MM.1S (cell line): ENCODE results near the gene TANK.

Experiments
- DNase-seq: peaks from one replicate; pipeline ENCODE4 v3.0.0-alpha.2; 2015
- H2AFZ ChIP-seq: fragments of 300-600 bp; sonication (generic); 2 replicates; pipeline ENCODE4 v1.6.0; 2016; ENCODE audit warnings: antibody characterized with exemption, low read length
- H3F3A ChIP-seq: fragments of 300-600 bp; sonication (generic); 2 replicates; pipeline ENCODE4 v1.6.1; 2016; ENCODE audit warnings: mild to moderate bottlenecking, antibody characterized with exemption, low read length, moderate library complexity, mixed read lengths; ENCODE audit not compliant: insufficient read depth
- H3K27ac ChIP-seq: fragments of 300-600 bp; sonication (generic); 2 replicates; pipeline ENCODE4 v1.5.1; 2016; ENCODE audit warnings: mild to moderate bottlenecking, low read length
- H3K27me3 ChIP-seq: fragments of 300-600 bp; sonication (generic); replicated peaks from 2 replicates; pipeline ENCODE4 v1.6.0; 2016; ENCODE audit warnings: low read length; ENCODE audit not compliant: insufficient read depth
- H3K36me3 ChIP-seq: fragments of 300-600 bp; sonication (generic); replicated peaks from 2 replicates; pipeline ENCODE4 v1.6.1; 2016; ENCODE audit warnings: mild to moderate bottlenecking, low read length, mixed read lengths; ENCODE audit not compliant: insufficient read depth
- H3K4me1 ChIP-seq: fragments of 300-600 bp; sonication (generic); 2 replicates; pipeline ENCODE4 v1.6.1; 2016; ENCODE audit warnings: low read length, mixed read lengths
- H3K4me2 ChIP-seq: fragments of 300-600 bp; sonication (generic); 2 replicates; pipeline ENCODE4 v1.6.0; 2016; ENCODE audit warnings: low read depth, low read length
- H3K4me3 ChIP-seq: fragments of 300-600 bp; sonication (generic); 2 replicates; pipeline ENCODE4 v1.5.1; 2016; ENCODE audit warnings: low read length, mixed read lengths
- H3K79me2 ChIP-seq: fragments of 300-600 bp; sonication (generic); 2 replicates; pipeline ENCODE4 v1.6.1; 2016; ENCODE audit warnings: mixed run types, low read length, mixed read lengths
- H3K9ac ChIP-seq: fragments of 300-600 bp; sonication (generic); 2 replicates; pipeline ENCODE4 v1.6.1; 2016; ENCODE audit warnings: low read length, mixed read lengths
- H3K9me2 ChIP-seq: fragments of 300-600 bp; sonication (generic); replicated peaks from 2 replicates; pipeline ENCODE4 v1.6.1; 2016; ENCODE audit warnings: mild to moderate bottlenecking, low read length, mixed read lengths; ENCODE audit not compliant: insufficient read depth
- H3K9me3 ChIP-seq: fragments of 300-600 bp; sonication (generic); replicated peaks from 2 replicates; pipeline ENCODE4 v1.6.1; 2016; ENCODE audit warnings: mild to moderate bottlenecking, low read length, mixed read lengths; ENCODE audit not compliant: insufficient read depth
- H4K20me1 ChIP-seq: fragments of 300-600 bp; sonication (generic); 2 replicates; pipeline ENCODE4 v1.6.1; 2016; ENCODE audit warnings: mild to moderate bottlenecking, low read length, moderate library complexity, mixed read lengths; ENCODE audit not compliant: insufficient read depth
- EZH2 ChIP-seq: fragments of 300-600 bp; sonication (generic); optimal IDR thresholded peaks from 2 replicates; pipeline ENCODE3; 2017; ENCODE audit warnings: low read depth, mild to moderate bottlenecking, antibody characterized with exemption, low read length, mixed read lengths
- EZH2phosphoT487 ChIP-seq: fragments of 300-600 bp; sonication (generic); IDR thresholded peaks from 2 replicates; pipeline ENCODE4 v1.6.1; 2018; ENCODE audit warnings: antibody characterized with exemption, low read length
- TF ChIP-seq, protein P1 (sequence below): fragments of 300-600 bp; sonication (generic); IDR thresholded peaks from 2 replicates; pipeline ENCODE4 v1.5.1; 2016; ENCODE audit warnings: antibody characterized with exemption, low read length, mixed read lengths

TANK gene

DNA sequence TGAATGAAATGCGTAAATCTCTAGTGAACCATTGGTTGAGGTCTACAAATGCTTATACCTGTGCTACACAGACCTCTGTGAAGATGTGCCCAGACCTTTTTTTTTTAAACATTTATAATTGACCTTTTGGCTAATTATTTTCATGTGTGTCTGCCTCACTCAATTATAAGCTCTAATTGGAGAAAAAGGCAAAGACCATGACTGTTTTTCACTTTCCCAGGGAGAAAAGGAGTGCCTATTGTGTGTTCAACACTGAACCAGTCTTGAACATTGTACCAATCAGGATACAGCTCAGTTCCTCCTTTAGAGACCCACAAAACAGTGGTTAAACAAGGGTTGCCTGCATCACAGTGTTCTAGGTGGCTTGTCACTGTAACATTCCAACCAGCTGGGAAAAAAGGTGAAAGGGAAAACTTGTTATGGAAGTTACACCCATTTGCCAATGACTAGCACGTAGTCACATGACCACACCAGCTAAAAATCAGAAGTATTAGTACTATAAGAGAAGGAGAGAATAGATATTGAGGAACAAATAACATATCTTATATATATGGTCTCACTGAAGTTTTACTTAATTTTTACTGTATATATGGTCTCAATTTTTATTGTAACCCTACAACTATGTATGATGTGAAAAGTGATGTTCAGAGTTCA lies 13.4 kb downstream of the TANK start:
- no peaks in the 10 kb centered on the region for H3K27me3 ChIP-seq
- no peak for DNase-seq
- peaks cover 10% of the 10 kb centered on the region; the same call in 1 of the 2 replicates for H3K79me2 ChIP-seq
- no peaks in the 10 kb centered on the region for H3K9me2 ChIP-seq
- no peak overlapping the region for H3K27ac ChIP-seq
- peaks cover 5% of the 10 kb centered on the region; the same call in 1 of the 2 replicates for H3K4me1 ChIP-seq
- no peak overlapping the region for H2AFZ ChIP-seq
- no peaks in the 10 kb centered on the region for H3K9me3 ChIP-seq
- no peak overlapping the region for H3K9ac ChIP-seq
- H3K4me3 ChIP-seq = no peak overlapping the region
- TF ChIP-seq EZH2 = no peak
- TF ChIP-seq EZH2phosphoT487 = no peak
- TF ChIP-seq, protein P1, sequence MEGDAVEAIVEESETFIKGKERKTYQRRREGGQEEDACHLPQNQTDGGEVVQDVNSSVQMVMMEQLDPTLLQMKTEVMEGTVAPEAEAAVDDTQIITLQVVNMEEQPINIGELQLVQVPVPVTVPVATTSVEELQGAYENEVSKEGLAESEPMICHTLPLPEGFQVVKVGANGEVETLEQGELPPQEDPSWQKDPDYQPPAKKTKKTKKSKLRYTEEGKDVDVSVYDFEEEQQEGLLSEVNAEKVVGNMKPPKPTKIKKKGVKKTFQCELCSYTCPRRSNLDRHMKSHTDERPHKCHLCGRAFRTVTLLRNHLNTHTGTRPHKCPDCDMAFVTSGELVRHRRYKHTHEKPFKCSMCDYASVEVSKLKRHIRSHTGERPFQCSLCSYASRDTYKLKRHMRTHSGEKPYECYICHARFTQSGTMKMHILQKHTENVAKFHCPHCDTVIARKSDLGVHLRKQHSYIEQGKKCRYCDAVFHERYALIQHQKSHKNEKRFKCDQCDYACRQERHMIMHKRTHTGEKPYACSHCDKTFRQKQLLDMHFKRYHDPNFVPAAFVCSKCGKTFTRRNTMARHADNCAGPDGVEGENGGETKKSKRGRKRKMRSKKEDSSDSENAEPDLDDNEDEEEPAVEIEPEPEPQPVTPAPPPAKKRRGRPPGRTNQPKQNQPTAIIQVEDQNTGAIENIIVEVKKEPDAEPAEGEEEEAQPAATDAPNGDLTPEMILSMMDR = no peak
- H3F3A ChIP-seq = no peaks in the 10 kb centered on the region
- no peaks in the 10 kb centered on the region for H3K36me3 ChIP-seq
- no peak overlapping the region for H3K4me2 ChIP-seq
- H4K20me1 ChIP-seq = no peaks in the 10 kb centered on the region

DNA sequence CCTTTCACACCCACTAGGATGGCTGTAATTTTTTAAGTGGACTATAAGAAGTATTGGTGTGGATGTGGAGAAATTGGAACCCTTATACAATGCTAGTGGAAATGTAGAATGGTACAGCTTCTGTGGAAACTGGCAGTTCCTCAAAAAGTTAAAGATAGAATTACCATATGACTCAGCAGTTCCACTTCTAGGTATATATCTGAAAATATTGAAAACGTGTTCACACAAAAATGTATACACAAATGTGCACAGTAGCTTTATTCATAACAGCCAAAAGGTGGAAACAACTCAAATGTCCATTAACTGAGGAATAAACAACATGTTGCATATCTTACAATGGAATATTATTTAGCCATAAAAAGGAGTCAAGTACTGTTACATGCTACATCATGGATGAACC lies 17.7 kb downstream of the TANK start:
- no peak for DNase-seq
- Histone ChIP-seq H3K4me1 (peaks cover 5% of the 10 kb centered on the region; the same call in 1 of the 2 replicates), H3K9me2 (no peaks in the 10 kb centered on the region), H3K4me3 (no peak overlapping the region), H3K27me3 (no peaks in the 10 kb centered on the region), H2AFZ (no peak overlapping the region), H4K20me1 (no peaks in the 10 kb centered on the region), H3K9me3 (no peaks in the 10 kb centered on the region), H3F3A (no peaks in the 10 kb centered on the region), H3K79me2 (0 out of 2 replicates have a peak, but pooled peaks cover 4% of the 10 kb centered on the region), H3K4me2 (no peak overlapping the region), H3K27ac (no peak overlapping the region), H3K9ac (no peak overlapping the region), H3K36me3 (no peaks in the 10 kb centered on the region)
- TF ChIP-seq EZH2 (no peak), EZH2phosphoT487 (no peak)
- TF ChIP-seq, protein P1 = no peak

DNA sequence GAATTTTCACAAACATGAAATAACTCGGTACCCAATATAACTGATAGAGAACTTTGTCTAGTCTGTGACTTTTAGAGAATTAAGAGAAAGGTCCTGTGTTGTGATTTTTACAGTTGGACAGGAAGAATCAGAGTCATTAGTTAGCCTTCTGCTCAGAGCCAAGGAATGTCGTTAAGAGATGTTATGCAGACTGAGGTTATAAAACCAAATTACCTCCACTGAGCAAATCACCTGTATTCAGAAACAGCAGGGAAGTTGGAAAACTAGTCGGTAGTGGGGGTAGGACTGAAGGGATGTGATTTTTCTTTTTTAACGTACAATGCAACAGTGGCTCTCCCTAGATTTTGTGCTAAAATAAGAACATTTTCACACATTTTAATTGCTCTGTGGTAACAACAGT lies 18.5 kb downstream of the TANK start:
- Histone ChIP-seq H3K9ac (no peak overlapping the region), H2AFZ (no peak overlapping the region), H3K27ac (no peak overlapping the region), H3K36me3 (no peaks in the 10 kb centered on the region), H3K9me3 (no peaks in the 10 kb centered on the region), H3K27me3 (no peaks in the 10 kb centered on the region), H3K4me3 (no peak overlapping the region), H3K79me2 (0 out of 2 replicates have a peak, but pooled peaks cover 4% of the 10 kb centered on the region), H3K4me2 (no peak overlapping the region), H4K20me1 (no peaks in the 10 kb centered on the region), H3F3A (no peaks in the 10 kb centered on the region), H3K4me1 (peaks cover 5% of the 10 kb centered on the region; the same call in 1 of the 2 replicates), H3K9me2 (no peaks in the 10 kb centered on the region)
- no peak for DNase-seq
- TF ChIP-seq, protein P1 = no peak
- TF ChIP-seq EZH2 = no peak
- no peak for TF ChIP-seq EZH2phosphoT487
